ENCODE data around the gene ZNF714.

ZNF714 gene

DNA sequence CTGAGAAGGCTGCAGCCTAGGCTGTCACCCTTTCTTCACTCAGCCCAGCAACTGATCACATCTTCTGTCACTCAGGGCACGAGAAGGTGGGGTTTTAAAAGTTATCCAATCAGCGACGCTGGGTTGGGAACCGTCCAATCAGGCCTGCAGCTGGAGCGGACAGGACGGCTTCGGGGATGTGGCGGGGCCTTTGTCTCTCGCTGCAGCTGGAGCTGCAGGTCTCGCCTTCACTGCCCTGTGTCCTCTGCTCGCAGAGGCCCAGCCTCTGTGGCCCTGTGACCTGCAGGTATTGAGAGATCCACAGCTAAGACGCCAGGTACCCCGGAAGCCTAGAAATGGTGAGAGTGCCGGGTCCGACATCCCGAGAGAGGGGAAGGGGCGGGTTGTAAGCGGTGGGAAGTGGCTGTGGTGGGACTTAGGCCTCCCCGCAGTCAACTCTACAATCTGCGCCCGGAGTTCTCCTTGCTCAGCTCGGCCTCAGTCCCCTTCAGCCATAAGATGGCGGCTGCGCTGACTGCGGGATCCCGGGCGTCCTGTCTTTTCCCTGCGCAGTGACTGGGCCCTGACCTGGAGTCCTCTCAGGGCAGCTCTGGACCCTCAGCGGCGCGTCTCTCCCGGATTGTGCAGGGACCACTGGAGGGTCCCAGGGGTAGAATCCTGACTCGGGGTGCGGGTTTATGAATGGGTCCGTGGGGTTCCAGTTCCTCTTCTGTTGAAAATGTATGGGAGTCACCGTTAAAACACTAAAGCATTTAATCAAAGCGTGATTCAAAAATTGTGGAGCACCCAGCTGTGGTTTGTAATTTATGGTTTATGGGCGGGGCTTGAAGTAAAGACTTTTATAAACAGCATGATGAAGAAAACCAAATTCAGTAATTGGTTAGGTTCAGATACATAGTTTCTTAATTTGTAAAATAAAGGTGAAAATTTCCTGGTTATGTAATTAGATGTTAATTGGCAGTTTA is at the start of gene ZNF714:
Gene ZNF714, plus strand, starts transcription at position 193 of the 965 bp plus-strand sequence. CDS start 16,066 bp downstream, outside the sequence.
- DNase-seq = peak; percentile 71 to 72

DNA sequence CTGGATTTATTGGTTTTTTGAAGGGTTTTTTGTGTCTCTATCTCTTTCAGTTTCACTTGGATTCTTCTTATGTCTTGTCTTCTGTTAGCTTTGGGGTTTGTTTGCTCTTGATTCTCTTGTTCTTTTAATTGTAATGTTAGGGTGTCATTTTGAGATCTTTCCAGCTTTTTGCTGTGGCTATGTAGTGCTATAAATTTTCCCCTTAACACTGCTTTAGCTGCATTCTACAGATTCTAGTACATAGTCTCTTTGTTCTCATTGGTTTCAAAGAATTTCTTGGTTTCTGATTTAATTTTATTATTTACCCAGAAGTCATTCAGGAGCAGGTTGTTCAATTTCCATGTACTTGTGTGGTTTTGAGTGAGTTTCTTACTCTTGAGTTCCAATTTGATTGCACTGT is 37.0 kb upstream of the ZNF714 start:
- DNase-seq = no peak

DNA sequence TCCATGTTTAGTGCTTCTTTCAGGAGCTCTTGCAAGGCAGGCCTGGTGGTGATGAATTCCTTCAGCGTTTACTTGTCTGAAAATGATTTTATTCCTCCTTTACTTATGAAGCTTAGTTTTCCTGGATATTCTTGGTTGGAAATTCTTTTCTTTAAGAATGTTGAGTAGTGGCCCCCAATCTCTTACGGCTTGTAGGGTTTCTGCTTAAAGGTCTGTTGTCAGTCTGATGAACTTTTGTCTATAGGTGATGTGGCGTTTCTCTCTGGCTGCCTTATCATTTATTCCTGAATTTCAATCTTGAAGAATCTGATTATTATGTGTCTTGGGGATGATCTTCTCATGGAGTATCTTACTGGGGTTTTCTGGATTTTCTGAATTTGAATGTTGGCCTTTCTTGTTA is 35.5 kb upstream of the ZNF714 start:
- no peak for DNase-seq

DNA sequence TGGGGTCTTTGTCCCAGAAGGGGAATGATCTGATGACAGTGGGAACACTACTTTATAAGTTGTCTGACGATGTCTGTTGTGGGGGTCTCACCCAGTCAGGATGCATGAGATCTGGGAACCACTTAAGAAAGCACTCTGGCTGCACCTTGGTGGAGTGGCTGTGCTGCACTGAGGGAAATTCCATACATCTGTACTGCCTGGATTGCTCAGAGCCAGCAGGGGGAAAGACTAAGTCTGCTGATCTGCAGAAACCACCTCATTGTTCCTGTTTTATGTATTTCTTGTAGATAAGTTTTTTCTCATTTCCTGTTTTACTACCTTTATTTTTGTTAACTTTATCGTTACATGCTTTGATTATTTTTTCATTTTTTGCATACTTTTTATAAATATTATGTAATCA is 34.3 kb upstream of the ZNF714 start:
- no peak for DNase-seq

DNA sequence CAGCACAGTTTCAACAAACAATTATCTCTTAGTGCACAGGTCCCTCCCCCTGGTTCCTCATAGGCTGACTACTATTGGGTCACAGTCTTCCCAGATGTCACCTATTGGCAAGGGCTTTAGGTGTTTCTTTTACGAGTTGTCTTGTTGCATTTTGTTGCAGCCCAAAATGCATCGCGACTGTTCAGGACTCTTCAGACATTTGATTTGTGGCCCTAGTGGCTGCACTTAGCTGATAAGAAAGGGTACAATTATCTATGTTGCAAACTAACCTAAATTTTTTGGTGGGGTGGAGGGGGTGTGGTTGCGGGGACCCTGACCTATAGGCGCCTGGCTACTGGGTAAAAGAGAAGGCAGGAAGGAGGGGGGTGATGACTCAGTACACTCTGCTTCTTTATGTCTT is 29.1 kb upstream of the ZNF714 start:
- no peak for DNase-seq

DNA sequence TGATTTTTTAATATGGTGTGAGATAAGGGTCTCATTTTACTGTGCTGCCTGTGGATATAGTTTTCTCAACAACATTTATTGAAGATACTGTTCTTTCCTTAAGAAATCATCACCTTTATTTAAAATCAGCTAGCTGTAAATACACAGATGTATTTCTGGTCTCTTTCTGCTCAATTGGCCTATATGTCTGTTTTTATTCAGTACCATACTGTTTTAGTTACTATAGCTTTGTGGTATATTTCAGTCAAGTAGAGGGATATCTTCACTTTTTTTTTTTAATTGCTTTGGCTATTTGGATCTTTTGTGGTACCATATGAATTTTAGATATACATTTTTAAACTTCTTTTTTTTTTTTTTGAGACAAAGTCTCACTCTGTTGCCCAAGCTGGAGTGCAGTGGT is 16.7 kb upstream of the ZNF714 start:
- no peak for DNase-seq

DNA sequence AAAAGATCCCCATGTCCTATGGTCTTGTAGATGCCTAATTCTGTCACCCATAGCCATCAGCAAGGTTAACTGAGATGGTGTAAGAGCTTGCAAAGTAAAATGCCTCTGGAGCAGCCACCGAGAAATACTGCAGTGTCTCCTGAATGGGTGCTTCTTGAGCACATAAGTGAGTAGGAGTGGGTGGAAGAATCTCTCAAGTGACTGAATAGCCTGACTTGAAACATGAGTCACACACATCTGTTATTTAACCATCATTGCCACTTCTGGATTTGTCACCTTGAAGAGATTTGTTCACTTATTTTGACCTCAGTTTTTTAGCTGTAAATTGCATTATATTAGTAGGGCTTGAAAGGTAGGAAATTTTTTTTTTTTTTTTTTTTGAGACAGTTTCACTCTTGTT is 2.3 kb downstream of the ZNF714 start:
- no peak for DNase-seq

DNA sequence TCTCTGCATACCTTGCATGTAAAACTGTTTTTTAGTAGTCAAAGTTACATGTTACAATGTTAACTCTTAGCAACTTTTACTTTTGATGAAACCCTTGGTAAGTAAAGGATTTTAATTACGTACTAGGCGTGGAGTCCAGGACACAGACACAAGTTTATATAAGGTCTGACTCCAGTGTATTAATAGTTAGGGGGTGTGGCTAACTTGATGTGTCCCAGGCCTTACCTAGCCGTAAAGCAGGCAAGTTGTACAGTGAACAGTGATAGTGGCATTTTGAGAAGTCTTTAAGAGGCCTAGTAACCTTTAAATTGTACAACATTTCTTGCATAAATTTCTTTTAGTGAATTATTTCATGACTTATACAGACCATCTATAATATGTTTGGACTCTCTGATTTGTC is 5.9 kb downstream of the ZNF714 start:
- DNase-seq = no peak

DNA sequence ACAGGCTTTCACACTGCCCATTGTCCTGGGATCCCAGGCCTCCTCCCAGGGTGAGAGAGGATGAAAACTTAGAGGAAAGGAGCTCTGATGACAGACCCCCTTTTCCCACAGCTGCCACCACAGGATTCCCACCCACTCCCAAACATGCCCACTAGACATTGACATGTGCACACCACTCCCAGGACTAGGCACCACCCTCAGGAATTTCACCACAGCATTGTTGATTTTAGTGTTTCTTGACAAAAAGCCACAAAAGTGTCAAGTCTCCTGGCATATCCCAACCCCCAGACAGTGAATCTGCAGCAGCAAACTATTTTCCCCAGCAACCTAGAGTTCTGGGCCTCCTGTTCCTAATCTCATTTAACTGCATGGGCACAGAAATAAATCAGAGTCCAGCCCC is 10.1 kb downstream of the ZNF714 start:
- DNase-seq = no peak

DNA sequence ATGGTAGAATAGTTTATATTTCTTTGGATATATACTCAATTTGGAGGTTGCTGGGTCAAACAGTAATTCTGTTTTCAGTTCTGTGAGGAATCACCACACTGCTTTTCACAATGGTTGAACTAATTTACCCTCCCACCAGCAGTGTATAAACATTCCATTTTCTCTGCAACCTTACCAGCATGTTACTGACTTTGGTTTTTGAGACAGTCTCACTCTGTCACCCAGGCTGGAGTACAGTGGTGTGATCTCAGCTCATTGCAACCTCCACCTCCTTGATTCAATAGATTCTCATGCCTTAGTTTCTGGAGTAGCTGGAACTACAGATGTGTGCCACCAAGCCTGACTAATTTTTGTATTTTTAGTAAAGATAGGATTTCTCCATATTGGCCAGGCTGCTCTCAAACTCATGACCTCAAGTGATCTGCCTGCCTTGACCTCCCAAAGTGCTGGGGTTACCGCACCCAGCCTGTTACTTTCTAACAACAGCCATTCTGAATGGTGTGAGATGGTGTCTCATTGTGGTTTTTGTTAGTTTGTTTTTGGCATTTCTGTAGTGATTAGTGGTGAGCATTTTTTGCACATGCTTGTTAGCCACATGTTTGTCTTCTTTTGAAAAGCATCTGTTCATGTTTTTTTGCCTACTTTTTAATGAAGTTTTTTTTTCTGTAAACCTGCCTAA is 12.5 kb downstream of the ZNF714 start:
- DNase-seq = no peak

DNA sequence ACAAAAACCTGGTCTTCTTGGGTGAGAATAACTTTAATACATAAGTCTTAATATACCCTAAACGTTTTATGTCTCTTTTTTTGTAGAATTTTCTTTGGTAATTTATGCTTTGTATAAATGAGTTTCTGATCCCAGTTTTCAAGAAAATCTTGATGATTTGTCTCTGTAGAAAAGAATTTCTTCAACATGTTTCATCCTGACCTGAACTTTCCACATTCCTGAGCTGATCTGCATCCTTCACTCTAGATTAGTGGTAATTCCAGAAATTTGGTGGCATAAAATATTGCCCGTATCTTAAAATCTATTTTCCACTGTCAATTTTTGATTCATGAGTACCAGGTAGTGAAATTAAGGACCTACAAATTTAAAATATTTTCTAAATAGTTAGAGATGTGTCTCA is 16.3 kb downstream of the ZNF714 start:
- DNase-seq = no peak

DNA sequence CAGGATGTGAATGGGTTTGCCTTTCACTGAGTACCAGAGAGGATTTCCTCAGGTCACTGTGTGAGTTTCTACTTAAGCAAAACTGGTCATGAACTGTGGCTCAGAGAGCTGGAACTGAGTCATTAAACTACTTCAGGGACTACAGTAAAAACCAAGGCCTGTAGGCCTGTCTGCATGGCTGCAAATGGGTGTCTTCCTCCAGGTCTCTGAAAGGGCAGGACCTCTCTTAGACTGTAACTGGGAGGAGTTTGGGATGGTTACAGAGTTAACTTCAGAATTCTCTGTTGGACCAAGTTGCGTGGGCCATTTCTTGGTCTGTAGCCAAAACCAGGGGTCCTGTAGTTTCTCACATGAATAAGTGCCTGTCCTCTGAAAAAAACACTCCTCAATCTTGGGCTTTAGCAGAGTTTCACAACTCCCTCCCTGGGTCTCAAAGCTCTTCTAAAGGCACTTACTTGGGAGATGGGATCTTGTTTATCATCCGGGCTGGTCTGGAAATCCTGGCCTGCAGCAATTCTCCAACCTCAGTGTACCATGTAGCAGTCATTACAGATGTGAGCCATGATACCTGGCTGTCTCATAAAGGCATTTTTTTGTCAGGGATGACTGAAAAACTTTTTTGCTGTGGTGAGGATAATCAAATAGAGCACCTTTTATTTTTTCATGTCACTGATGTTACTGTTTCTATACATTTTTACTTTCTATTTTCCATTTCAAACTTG is 19.7 kb downstream of the ZNF714 start:
- DNase-seq = no peak

DNA sequence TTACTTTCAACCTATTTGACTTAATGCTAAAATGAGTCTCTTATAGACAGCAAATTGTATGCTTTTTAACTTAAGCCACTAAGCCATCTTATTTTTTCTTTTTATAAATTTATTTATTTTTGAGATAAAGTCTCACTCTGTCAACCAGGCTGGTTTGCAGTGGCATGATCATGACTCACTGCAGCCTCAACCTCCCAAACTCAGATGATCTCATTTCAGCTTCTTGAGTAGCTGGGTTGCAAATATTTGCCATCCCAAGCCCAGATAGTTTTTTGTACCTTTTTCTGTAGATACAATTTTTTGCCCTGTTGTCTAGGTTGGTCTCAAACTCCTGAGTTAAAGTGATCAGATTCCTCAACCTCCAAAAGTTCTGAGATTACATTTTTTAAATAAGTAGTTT is 27.1 kb downstream of the ZNF714 start:
- no peak for DNase-seq

DNA sequence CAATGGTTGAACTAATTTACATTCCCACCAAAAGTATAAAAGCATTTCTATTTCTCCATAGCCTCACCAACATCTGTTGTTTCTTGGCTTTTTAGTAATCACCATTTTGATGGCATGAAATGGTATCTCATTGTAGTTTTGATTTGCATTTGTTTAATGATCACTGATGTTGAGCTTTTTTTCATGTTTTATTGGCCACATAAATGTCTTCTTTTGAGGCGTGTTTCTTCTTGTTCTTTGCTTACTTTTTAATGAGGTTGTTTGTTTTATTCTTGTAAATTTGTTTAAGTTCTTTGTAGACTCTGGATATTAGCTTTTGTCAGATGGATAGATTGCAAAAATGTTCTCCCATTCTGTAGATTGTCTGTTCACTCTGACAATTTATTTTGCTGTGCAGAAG is 28.2 kb downstream of the ZNF714 start:
- DNase-seq = no peak

DNA sequence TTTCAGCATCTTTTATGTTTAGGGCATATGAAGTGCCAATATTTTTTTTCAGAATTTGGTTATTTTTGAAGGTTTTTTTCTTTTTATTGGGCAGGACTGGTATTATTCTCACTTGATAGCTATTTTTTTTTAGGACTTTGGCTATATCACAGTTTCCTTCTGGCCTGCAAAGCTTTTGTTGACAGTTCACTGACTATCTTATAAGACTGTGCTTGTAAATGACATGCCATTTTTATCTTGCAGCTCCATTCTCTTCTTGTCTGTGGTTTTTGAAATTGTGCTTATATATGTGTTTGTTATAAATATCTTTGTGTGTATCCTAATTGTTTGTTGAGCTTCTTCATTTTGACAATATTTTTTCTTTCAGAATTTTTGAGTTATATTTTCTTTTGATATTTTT is 33.4 kb downstream of the ZNF714 start:
- DNase-seq = no peak

DNA sequence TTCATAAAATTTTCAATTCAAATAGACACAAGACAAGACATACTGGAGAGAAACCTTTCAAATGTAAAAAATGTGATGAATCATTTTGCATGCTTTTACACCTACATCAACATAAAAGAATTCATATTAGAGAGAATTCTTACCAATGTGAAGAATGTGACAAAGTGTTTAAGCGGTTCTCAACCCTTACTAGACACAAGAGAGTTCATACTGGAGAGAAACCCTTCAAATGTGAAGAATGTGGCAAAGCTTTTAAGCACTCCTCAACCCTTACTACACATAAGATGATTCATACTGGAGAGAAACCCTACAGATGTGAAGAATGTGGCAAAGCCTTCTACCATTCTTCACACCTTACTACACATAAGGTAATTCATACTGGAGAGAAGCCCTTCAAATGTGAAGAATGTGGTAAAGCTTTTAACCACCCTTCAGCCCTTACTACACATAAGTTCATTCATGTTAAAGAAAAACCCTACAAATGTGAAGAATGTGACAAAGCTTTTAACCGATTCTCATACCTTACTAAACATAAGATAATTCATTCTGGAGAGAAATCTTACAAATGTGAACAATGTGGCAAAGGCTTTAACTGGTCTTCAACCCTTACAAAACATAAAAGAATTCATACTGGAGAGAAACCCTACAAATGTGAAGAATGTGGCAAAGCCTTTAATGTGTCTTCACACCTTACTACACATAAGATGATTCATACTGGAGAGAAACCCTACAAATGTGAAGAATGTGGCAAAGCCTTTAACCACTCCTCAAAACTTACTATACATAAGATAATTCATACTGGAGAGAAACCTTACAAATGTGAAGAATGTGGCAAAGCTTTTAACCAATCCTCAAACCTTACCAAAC is 35.3 kb downstream of the ZNF714 start:
- no peak for DNase-seq

DNA sequence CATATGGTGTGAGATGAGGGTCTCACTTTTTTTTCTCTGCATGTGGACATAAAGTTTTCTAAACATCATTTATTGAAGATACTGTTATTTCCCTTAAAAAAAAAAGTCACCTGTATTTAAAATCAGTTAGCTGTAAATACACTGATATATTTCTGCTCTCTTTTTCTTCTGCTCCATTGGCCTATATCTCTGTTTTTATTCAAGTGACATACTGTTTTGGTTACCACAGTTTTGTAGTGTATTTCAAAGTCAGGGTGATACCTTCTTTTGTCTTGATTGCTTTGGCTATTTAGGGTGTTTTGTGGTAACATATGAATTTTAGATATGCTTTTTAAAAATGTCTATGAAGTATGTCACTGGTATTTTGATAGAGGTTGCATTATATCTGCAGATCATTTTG is 44.1 kb downstream of the ZNF714 start:
- DNase-seq = no peak

DNA sequence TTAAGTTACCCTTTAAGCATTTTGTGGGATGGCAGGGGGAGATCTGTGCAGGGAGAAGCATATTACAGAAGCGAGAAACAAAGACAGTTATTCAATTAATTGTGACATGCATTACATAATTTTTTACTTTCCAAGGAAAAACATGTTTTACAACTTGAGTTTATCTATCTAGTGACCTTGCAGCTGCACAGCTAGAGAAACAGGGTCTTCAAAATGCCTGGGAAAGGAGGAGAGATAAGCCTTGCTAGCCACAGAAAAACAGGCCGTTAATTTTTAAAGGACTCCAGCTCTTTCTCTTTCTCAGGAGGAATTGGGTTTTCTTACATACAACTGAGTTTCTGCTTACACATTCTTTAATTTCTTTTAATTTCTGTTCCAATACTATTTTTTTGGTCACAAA is 45.0 kb downstream of the ZNF714 start:
- no peak for DNase-seq

DNA sequence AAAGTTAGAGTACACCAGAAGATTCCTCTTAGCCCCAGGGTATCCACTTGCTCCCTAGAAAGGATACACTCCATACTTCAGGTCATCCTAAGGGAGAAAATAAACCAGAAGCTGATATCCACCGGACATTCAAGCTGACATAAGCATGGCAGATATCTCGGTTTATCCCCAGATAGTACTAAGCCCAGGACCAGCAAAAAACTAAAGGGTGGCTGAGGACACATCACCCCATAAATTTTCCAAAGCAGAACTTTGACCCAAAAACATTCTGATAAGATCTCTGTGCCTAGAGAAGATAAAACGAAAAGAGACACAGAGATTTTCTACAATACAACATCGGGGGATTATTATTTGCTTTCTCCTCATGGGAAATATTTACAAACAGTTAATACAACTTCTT is 45.9 kb downstream of the ZNF714 start:
- no peak for DNase-seq

DNA sequence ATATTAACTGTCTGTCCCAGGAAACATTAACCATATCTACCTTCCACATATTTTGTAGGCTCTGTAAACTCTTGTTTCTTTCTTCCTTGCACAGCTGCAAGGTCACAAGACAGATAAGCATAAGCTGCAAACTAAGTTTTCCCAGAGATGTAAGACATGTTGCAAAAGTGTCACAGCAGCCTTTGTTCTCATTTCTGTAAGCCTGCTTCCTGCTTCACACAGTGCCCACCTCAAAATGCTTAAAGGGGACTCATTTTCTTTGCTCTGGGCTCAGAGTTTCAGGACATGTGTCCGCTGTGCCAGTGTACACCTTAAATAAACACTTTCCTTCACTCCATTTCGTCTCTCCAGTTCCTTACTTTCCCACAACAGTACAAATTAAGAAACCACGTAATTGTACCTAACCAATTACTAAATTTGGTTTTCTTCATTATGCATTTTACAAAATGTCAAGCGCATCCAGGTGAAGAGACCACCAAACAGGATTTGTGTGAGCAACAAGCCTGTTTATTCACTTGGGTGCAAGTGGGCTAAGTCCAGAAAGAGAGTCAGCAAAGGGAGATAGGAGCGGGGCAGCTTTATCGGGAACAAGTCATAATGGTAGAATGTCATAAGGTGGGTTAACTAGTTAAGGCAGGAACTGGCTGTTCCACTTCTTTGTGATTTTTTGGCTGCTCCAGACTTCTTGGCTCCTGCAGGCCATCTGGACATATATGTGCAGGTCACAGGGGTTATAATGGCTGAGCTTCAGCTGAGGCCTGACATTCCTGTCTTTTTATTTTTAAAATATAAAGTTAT is 47.1 kb downstream of the ZNF714 start:
- DNase-seq = no peak

DNA sequence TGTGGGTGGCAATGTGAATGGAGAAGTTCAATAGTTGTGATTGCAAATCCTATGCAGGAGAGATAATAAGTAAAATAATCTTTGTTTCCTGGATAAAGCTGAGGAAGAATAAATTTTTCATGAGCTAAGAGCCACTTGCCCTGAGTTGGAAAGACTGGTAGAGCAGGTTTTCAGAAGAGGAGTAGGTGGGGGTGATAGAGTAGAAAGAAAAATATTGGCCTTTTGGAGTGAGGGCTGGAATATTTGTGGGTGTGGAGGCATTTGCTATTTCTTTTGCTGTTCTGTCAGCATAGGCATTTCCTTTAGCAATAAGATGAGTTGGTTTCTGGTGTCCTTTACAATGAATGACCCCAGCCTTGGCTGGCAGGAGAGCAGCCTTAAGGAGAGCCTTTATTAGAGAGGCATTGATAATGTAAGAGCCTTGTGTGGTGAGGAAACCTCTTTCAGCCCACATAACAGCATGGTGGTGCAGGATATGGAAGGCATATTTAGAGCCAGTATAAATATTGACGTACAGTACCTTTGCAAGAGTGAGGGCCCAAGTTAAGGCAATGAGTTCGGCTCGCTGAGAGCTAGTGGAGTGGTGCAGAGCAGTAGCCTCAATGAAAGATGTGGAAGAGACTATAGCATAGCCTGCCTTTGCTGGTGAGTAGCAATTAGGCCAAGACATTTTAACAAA is 48.2 kb downstream of the ZNF714 start:
- DNase-seq = no peak
